ENCODE results near the gene OSGEPL1. TPM values are rescaled to one million over a fixed set of nuclear protein-coding genes. Genes with fewer than 3 reads are reported as not detected.
A peak's percentile ranks its signal among the peaks of the same experiment; 100 is the strongest.

The OSGEPL1 gene, protein sequence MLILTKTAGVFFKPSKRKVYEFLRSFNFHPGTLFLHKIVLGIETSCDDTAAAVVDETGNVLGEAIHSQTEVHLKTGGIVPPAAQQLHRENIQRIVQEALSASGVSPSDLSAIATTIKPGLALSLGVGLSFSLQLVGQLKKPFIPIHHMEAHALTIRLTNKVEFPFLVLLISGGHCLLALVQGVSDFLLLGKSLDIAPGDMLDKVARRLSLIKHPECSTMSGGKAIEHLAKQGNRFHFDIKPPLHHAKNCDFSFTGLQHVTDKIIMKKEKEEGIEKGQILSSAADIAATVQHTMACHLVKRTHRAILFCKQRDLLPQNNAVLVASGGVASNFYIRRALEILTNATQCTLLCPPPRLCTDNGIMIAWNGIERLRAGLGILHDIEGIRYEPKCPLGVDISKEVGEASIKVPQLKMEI
- total RNA-seq (9.2 and 10.2 TPM in 2 replicates), polyA plus RNA-seq (6.7 and 8.3 TPM in 2 replicates)

DNA sequence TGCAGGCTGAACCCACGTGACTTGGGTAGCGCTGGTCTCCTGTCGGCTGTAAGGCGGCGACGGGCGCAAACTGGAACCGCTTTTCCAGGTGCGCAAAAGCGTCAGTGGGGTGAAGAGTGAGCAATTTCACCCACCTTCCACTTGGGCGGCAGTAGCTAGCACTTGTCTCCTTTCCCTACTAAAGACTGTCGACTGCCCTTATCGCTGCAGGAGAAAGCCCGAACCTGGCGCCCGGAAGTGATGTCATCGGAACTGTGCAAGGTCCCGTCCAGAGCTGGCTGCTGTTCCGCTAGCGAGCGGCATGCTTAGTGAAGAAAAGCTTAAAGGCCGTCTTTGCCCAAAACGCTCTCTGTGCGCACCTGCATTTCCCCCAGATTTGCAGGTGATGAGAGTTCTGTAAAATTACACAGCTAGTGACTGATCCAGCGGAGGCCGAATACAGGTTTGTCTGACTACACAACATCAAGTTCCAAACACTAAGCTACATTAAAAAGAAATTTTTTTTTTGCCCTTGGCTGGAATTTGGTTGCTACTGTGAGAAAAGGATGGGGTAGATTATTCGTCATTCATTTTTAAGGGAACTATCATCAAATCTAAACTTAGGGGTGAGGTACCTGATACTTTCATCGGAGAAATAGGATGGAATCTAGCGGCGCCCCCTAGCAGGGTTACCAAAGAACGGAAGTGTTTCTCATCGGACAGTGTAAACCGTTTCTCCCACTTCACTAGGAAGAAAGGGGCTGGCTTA, at the start of gene OSGEPL1:
Gene OSGEPL1, minus strand, starts transcription at position 242 of the 748 bp plus-strand sequence. CDS start 1,152 bp downstream, outside the sequence.
- WGBS (ENCODE audit: low lambda C conversion rate, missing lambda C conversion rate) = under 1% methylated on average over 33 of the region's 33 CpGs
- Histone ChIP-seq H3K4me3 (peak within 1 kb of the TSS; percentile 58), H3K9me2 (replicated peaks; ENCODE audit: insufficient read depth) (no peaks in the 10 kb centered on the region), H3K27me3 (no peaks in the 10 kb centered on the region), H3K4me1 (ENCODE audit: insufficient read depth) (peaks cover 7% of the 10 kb centered on the region), H3K36me3 (replicated peaks; ENCODE audit: insufficient read depth, low read depth) (no peaks in the 10 kb centered on the region), H3K79me2 (peaks cover 5% of the 10 kb centered on the region), H2AFZ (peak within 1 kb of the TSS; percentile 99), H3K9me3 (ENCODE audit: low read depth) (no peaks in the 10 kb centered on the region), H3K27ac (peak within 1 kb of the TSS; percentile 89), H3K4me2 (peak within 1 kb of the TSS; percentile 81), H4K20me1 (ENCODE audit: insufficient read depth, poor library complexity, severe bottlenecking) (no peaks in the 10 kb centered on the region)
- peak; percentile 94 for DNase-seq (ENCODE audit: low spot score)
- TF ChIP-seq, protein P1, sequence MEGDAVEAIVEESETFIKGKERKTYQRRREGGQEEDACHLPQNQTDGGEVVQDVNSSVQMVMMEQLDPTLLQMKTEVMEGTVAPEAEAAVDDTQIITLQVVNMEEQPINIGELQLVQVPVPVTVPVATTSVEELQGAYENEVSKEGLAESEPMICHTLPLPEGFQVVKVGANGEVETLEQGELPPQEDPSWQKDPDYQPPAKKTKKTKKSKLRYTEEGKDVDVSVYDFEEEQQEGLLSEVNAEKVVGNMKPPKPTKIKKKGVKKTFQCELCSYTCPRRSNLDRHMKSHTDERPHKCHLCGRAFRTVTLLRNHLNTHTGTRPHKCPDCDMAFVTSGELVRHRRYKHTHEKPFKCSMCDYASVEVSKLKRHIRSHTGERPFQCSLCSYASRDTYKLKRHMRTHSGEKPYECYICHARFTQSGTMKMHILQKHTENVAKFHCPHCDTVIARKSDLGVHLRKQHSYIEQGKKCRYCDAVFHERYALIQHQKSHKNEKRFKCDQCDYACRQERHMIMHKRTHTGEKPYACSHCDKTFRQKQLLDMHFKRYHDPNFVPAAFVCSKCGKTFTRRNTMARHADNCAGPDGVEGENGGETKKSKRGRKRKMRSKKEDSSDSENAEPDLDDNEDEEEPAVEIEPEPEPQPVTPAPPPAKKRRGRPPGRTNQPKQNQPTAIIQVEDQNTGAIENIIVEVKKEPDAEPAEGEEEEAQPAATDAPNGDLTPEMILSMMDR (IDR thresholded peaks at IDR 0.05; ENCODE audit: poor library complexity) = peak; percentile 63
- TF ChIP-seq EZH2 (IDR thresholded peaks at IDR 0.05; ENCODE audit: borderline replicate concordance) (no peak), EZH2phosphoT487 (IDR thresholded peaks at IDR 0.05; ENCODE audit: low read depth, severe bottlenecking, unreplicated experiment) (no peak)

DNA sequence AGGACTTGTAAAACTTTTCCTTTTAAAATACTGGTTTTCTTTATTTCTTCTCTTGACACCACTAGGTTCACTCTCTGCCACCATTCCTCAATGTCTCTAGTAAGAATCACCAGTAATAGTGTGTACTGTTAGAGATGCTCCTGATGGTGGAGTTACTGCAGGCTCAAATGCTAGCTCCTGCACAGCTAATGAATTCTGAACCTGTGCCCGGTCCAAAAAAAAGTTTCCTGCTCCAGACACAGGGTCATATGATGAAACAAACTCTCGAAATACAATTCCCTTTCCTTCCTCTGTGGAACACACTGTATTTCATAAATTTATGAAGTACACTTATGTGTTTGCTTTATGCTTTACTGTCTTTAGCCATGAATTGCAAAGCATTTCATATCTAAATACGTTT, 40.8 kb upstream of the OSGEPL1 start:
- Histone ChIP-seq H4K20me1 (ENCODE audit: insufficient read depth, poor library complexity, severe bottlenecking) (no peaks in the 10 kb centered on the region), H3K9me2 (replicated peaks; ENCODE audit: insufficient read depth) (no peaks in the 10 kb centered on the region), H2AFZ (no peak overlapping the region), H3K79me2 (peaks cover 6% of the 10 kb centered on the region), H3K9me3 (ENCODE audit: low read depth) (no peaks in the 10 kb centered on the region), H3K27ac (no peak overlapping the region), H3K4me3 (no peak overlapping the region), H3K36me3 (replicated peaks; ENCODE audit: insufficient read depth, low read depth) (no peaks in the 10 kb centered on the region), H3K4me1 (ENCODE audit: insufficient read depth) (no peaks in the 10 kb centered on the region), H3K27me3 (no peaks in the 10 kb centered on the region), H3K4me2 (no peak overlapping the region)
- WGBS (ENCODE audit: low lambda C conversion rate, missing lambda C conversion rate) = 96% methylated on average over 3 of the region's 3 CpGs
- TF ChIP-seq EZH2 (IDR thresholded peaks at IDR 0.05; ENCODE audit: borderline replicate concordance) (no peak), EZH2phosphoT487 (IDR thresholded peaks at IDR 0.05; ENCODE audit: low read depth, severe bottlenecking, unreplicated experiment) (no peak)
- TF ChIP-seq, protein P1 (IDR thresholded peaks at IDR 0.05; ENCODE audit: poor library complexity) = no peak
- DNase-seq (ENCODE audit: low spot score) = no peak

DNA sequence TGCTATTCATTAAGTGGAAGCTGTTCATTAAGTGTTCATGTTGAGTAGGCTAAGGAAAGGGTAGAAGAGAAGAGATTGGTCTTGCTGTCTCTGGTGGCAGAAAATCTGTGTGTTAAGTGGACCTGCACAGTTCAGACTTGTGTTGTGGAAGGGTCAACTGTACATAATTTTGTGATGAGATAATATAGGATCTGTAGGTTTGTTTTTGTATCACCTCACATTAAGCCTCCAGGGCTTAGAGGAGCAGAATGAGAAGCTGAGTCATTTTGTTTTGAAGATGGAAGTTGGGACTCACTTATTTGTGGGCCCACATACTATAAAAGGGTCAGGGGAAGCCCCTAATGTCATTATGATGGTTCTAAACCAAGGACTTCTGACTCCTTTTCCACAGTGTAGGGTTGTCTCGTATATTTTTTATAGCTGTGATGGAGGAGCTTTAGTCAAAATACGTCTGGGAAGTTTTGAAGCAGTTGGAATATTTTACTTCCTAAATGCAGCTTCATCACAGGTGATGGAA, 39.9 kb upstream of the OSGEPL1 start:
- no peak overlapping the region for H3K4me3 ChIP-seq
- 82% methylated on average over 2 of the region's 2 CpGs for WGBS (ENCODE audit: low lambda C conversion rate, missing lambda C conversion rate)
- no peak overlapping the region for H3K27ac ChIP-seq
- no peaks in the 10 kb centered on the region for H3K9me3 ChIP-seq (ENCODE audit: low read depth)
- H3K36me3 ChIP-seq (replicated peaks; ENCODE audit: insufficient read depth, low read depth) = no peaks in the 10 kb centered on the region
- H3K4me2 ChIP-seq = no peak overlapping the region
- TF ChIP-seq, protein P1 (IDR thresholded peaks at IDR 0.05; ENCODE audit: poor library complexity) = no peak
- TF ChIP-seq EZH2phosphoT487 (IDR thresholded peaks at IDR 0.05; ENCODE audit: low read depth, severe bottlenecking, unreplicated experiment) = no peak
- TF ChIP-seq EZH2 (IDR thresholded peaks at IDR 0.05; ENCODE audit: borderline replicate concordance) = no peak
- no peak overlapping the region for H2AFZ ChIP-seq
- H3K27me3 ChIP-seq = no peaks in the 10 kb centered on the region
- H3K9me2 ChIP-seq (replicated peaks; ENCODE audit: insufficient read depth) = no peaks in the 10 kb centered on the region
- peaks cover 6% of the 10 kb centered on the region for H3K79me2 ChIP-seq
- no peak for DNase-seq (ENCODE audit: low spot score)
- no peaks in the 10 kb centered on the region for H3K4me1 ChIP-seq (ENCODE audit: insufficient read depth)
- no peaks in the 10 kb centered on the region for H4K20me1 ChIP-seq (ENCODE audit: insufficient read depth, poor library complexity, severe bottlenecking)
